ENCODE measurements around the gene PHETA2.

DNA sequence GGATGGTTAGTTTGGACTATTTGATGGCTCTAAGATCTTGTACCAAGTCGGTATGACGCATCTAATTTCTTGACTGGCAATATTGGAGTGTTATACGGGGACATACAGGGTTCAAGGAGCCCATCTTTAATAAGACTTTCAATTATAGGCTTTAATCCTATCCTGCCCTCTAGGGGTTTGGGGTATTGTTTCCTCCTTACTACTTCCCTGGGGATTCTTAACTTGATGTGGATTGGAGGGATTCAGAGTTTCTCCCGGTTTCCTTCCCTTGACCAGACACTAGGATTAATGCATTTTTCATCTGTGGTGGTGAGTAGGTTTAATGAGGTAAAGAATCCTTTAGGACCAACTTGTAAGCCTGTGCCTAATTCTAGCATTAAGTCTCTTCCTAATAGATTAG, 37.8 kb downstream of the PHETA2 start:
- TF ChIP-seq, protein P1, sequence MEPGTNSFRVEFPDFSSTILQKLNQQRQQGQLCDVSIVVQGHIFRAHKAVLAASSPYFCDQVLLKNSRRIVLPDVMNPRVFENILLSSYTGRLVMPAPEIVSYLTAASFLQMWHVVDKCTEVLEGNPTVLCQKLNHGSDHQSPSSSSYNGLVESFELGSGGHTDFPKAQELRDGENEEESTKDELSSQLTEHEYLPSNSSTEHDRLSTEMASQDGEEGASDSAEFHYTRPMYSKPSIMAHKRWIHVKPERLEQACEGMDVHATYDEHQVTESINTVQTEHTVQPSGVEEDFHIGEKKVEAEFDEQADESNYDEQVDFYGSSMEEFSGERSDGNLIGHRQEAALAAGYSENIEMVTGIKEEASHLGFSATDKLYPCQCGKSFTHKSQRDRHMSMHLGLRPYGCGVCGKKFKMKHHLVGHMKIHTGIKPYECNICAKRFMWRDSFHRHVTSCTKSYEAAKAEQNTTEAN (CRISPR knock-in tag; IDR thresholded peaks at IDR 0.05), result no peak
- TF ChIP-seq, protein P2, sequence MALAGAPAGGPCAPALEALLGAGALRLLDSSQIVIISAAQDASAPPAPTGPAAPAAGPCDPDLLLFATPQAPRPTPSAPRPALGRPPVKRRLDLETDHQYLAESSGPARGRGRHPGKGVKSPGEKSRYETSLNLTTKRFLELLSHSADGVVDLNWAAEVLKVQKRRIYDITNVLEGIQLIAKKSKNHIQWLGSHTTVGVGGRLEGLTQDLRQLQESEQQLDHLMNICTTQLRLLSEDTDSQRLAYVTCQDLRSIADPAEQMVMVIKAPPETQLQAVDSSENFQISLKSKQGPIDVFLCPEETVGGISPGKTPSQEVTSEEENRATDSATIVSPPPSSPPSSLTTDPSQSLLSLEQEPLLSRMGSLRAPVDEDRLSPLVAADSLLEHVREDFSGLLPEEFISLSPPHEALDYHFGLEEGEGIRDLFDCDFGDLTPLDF (CRISPR knock-in tag; IDR thresholded peaks at IDR 0.05), result no peak

Data from WTC11 (cell line).